C4-2B (cell line): ENCODE measurements around the gene B3GNT9.

Experiments
- CTCF ChIP-seq: fragments of 450-650 bp; conservative IDR thresholded peaks from 2 replicates; pipeline ENCODE4 v1.5.1; 2017; ENCODE audit warnings: mild to moderate bottlenecking
- ZFX ChIP-seq: fragments of 450-650 bp; IDR thresholded peaks from 2 replicates; pipeline ENCODE4 v1.6.1; 2017

- no peak for TF ChIP-seq CTCF
- TF ChIP-seq ZFX, result no peak
These were observed 766 bp upstream of the B3GNT9 start for GRCh38 chr16:67151431-67152097.
